DMS 273 (cell line): ENCODE results near the gene CELF4.

ENCODE experiments used
- DNase-seq: peaks from one replicate; lab custom pipeline; 2025; ENCODE audit not compliant: unreplicated experiment; lab: John Stamatoyannopoulos, UW

Gene CELF4

GRCh38 chr18:37247497-37248161, 318.0 kb downstream of the CELF4 start:
- DNase-seq: no peak

GRCh38 chr18:37246779-37247340, 318.7 kb downstream of the CELF4 start:
- DNase-seq: no peak

- DNase-seq: no peak
These were observed 321.0 kb downstream of the CELF4 start for GRCh38 chr18:37244618-37245017.

- no peak for DNase-seq
These were observed 321.9 kb downstream of the CELF4 start for GRCh38 chr18:37243741-37244140.

DNA sequence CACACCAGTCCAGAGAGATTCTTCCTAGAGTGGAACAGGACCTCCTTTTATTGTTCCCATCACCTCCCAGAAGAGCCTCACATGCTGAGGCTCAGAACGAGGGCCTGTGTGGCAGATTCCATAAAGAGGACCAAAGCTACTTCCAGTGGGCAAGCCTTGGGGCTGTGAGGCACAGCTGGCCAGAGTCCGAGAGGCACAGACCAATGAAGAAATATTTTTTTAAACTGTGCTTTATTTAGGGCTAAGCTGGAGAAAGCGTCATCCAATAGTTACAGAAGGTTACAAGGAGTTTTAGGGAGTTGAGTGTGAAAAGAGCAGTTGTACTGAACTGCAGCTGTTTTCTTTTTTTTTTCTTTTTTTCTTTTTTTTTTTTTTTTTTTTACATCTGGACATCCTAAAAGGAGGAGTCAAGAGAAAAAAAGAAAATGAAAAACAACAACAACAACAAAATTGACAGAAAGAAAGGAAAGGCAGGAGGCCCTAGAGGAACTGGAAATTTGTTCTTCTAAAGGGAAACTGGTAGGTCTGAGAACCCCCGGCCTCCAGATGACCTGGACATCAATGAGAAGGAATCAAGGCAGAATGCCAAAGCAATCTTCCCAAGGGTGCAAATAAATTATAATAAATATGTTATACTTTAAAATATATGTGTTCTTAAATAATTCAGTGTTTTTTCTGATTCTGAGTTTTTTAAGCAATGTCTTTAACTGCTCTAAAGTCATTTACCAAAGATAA, 322.6 kb downstream of the CELF4 start:
- DNase-seq: no peak

DNA sequence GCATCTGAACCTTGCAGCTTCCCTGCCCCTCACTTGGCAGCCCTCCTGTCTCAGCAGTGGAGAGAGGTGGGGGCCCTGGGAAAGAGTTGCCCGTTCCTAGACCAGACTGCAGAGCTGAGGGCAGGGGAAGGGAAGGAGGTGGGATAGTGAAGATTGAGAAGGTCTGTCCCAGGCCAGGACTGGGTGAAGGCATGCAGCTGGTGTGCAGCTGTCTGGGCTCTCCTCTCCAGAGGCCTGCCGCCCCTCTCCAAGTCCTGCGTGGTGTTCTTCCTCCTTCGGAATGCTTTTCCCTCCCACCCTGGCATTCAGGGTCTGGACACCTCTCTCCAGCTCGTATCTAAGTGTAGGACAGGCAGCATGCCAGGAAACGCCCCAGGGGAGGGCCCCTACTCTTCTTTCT, 323.5 kb downstream of the CELF4 start:
- no peak for DNase-seq

- DNase-seq: no peak
These were observed 327.1 kb downstream of the CELF4 start for GRCh38 chr18:37238282-37239108.

GRCh38 chr18:37235583-37235982, 330.0 kb downstream of the CELF4 start:
- DNase-seq: no peak

- no peak for DNase-seq
These were observed 334.3 kb downstream of the CELF4 start for GRCh38 chr18:37231251-37231650.

GRCh38 chr18:37230768-37231167, 334.8 kb downstream of the CELF4 start:
- DNase-seq: peak; percentile 11

DNA sequence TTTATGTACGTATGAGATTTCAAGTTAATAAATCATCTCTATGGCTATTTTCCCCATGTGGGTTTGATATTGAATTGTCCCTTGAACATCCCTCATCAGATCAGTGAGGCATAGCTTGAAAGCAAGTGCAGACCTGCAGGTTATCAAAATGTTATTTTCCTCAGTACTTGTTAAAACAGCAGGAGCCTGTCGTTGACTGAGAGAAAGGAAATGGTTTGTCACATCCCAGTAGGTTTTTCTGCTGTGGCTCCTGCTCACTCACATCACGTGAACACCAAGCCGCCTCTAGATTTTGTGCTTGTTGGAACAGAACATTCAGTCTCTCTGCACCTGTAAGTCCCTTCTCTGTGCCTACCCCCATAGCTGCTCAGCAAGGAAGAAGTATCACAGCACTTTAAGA, 340.3 kb downstream of the CELF4 start:
- DNase-seq: no peak

GRCh38 chr18:37222999-37223378, 342.6 kb downstream of the CELF4 start:
- no peak for DNase-seq

DNA sequence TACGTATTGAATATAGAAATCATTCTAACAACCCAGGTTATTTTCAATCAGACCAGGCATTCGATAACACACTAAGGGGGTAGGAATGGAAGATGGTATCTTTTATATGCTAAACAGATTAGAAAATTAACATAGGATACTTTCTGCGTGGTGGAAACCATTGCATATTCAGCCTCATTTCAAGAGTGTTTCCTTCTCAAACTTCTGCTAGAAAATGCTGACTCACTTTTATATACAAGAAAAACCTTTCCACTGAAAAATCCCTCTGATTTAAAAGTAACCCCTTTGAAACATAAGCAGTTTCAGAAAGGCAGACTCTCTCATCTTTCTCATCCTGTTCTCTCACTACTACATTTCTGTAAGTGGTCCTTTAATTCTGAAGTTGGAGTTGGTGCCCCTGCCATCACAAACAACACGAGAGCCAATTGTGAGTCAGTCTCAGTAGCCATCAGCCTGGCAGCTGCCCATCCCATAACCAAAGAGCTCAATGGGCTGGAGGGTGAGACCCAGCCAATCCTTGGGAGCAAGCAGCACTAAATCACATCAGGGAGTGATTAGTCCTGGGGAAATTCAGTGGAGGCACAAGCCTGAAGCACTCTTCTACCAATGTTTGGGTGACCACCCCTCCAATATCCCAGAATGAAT, 343.1 kb downstream of the CELF4 start:
- no peak for DNase-seq

GRCh38 chr18:37219257-37219656, 346.3 kb downstream of the CELF4 start:
- DNase-seq: no peak

DNA sequence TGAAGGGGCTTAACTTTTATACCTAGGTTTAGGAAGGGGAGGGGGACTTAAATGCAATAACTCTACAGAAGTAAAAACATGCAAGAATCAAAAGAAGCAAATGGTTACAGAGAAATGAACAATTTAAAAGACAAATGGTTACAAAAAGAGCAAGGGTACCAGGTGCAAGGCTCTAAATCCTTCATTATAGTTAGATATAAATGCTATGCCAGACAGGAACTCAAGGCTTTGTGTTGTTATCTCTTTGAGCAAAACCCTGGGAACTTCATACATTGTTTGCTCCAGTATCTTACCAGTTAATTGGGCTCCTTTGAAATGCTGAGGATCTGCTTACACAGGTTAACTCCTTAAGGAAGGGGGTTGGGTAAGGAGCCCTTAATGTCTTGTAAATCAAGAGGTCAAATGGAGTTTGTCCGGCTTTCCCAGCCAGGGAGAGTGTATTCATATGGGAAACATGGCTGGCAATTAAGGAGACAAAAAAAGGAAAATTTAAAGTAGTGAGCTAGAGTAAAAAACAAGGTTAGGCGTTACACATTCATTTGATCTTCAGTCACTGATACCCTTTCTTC, 347.5 kb downstream of the CELF4 start:
- no peak for DNase-seq

DNA sequence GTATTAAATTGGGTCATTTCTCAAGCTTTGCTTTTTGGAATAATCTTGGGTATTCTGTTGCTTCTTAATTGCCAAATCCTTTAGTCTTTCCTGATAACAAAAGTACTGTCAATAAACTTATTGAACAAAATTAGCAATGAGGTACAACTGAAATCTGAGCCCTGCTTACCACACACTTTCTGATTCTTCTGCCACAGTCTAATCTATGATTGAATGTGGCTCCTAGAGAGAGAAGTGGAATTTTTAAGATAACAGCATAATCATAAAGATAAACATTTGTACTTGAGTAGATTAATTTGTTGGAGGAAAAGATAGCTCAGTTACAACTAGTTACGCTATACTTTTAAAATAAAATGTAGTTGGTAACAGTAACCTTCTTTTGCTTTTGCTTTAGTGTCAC, 354.8 kb downstream of the CELF4 start:
- DNase-seq: no peak

DNA sequence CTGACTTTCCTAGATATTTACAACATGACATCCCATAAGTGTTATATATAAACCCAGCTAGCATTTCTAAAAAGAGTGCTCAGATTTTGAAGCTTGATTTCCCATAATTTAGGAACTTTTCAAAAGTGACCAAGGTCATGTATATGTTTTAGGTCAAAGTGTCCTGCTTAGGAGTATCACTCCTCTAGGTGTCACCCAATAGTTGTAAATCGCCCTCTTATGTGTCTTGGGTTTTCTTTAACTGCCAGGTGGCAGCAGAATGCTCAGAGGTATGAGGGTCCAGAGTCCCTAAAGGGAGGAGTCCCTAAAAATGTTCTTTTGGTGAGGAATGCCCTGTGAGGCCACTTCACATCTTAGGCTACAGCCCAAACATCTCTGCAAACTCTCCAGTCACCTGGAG, 358.3 kb downstream of the CELF4 start:
- peak; percentile 4 for DNase-seq

- no peak for DNase-seq
These were observed 365.9 kb downstream of the CELF4 start for GRCh38 chr18:37199741-37200140.
